ENCODE data around the gene ORMDL1.
"Not testable (repeated sequence)": the region's sequence is repeated elsewhere in the genome, so short reads cannot be mapped to it uniquely, and the experiment has no call there.

Gene ORMDL1

DNA sequence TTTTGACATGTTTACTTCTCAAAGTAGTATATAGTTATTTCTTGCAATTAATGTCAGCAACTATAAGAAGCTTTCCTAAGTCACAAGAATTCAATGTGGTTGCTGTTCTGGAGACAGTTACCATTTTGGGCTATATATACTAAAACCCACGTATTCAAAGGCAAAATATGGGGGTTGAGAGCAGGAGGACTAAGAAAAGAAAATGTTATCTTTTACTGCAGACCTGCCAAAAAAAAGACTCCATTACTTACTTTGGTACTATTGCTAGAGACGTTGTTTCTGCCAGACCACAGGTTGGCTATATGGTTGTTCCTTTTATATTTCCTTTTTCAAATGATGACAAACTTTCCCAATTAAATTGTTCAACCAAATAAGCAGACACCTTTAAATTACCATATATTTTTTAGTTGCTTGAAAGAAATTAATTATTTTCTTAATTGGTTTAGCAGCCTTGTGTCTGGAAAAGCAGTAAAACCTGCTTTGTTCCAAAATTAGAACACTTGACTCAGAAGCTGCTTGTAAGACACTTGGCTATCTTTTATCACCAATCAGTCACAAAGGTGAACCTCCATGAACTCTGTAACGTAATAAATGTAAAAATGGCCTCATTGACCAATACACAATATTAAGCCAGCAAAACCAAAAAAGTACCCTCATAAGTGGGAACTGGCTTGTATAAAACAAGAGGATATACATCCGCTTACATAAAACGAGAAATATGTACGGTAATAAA lies 13.4 kb downstream of the ORMDL1 start:
- DNase-seq, result no peak

- no peak for DNase-seq
Measured at GRCh38 chr2:189763908-189764661, 20.1 kb downstream of the ORMDL1 start.

DNA sequence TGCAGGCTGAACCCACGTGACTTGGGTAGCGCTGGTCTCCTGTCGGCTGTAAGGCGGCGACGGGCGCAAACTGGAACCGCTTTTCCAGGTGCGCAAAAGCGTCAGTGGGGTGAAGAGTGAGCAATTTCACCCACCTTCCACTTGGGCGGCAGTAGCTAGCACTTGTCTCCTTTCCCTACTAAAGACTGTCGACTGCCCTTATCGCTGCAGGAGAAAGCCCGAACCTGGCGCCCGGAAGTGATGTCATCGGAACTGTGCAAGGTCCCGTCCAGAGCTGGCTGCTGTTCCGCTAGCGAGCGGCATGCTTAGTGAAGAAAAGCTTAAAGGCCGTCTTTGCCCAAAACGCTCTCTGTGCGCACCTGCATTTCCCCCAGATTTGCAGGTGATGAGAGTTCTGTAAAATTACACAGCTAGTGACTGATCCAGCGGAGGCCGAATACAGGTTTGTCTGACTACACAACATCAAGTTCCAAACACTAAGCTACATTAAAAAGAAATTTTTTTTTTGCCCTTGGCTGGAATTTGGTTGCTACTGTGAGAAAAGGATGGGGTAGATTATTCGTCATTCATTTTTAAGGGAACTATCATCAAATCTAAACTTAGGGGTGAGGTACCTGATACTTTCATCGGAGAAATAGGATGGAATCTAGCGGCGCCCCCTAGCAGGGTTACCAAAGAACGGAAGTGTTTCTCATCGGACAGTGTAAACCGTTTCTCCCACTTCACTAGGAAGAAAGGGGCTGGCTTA lies 21.4 kb downstream of the ORMDL1 start, which contains the start of gene OSGEPL1:
OSGEPL1 (minus strand) TSS at position 242 of the 748 bp plus-strand sequence. CDS start 1,152 bp downstream, outside the sequence.
- peak; percentile 95 for DNase-seq

- DNase-seq, result no peak
Measured at GRCh38 chr2:189762229-189762550, 21.9 kb downstream of the ORMDL1 start.

DNA sequence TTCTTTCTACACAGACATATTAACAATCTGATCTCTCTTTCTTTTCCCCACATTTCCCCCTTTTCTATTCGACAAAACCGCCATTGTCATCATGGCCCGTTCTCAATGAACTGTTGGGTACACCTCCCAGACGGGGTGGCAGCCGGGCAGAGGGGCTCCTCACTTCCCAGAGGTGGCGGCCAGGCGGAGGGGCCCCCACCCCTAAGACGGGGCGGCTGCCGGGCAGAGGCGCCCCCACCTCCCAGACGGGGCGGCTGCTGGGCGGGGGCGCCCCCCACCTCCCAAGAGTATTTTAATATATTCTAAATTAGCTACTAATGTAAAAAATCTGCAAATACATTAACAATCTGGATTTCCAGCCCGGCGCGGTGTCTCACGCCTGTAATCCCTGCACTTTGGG lies 24.0 kb downstream of the ORMDL1 start:
- not testable (repeated sequence) for DNase-seq

- DNase-seq, result no peak
Measured at GRCh38 chr2:189756311-189756952, 27.7 kb downstream of the ORMDL1 start.

DNA sequence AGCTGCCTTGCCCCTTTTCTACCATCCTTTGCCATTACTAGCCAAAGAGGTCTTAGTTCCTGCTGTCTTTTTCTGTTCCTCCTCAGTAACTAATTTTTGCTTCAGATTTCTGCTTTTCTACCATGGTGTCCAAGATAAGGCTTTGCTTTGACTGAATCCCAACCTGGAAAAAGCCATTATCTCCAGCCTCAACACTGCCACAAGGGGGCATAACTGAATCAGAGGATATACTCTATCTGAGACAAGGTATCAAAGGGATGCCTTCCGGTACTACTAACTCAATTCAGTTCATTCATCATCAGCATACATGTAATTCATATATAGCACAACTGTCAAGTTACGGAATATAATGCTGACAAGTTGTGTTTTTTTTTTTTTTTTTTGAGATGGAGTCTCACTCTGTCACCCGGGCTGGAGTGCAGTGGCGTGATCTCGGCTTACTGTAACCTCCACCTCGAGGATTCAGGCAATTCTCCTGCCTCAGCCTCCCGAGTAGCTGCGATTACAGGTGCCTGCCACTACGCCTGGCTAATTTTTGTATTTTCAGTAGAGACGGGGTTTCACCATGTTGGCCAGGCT lies 33.0 kb downstream of the ORMDL1 start:
- no peak for DNase-seq

- no peak for DNase-seq
Measured at GRCh38 chr2:189729430-189729829, 54.7 kb downstream of the ORMDL1 start.

GRCh38 chr2:189726849-189727248 lies 57.3 kb downstream of the ORMDL1 start:
- no peak for DNase-seq

GRCh38 chr2:189726271-189726670 lies 57.9 kb downstream of the ORMDL1 start:
- no peak for DNase-seq

DNA sequence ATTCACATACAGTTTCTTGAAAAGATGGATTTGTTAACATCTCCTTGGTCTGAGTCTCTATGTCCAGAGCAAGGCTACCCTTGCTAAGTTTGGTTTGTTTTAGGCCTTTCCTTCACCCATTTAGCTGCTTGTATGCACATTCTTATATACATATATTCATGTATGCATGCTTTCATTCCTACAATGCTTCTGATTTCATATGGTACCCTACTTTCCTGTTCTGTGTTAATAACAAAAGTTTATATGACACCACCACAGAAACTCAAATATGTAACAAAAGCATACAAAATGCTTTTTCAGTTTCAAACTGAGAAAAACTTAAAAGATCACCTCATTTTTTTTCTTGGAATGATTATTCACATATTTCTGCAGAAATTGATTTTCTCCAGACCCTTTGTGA lies 60.9 kb downstream of the ORMDL1 start:
- no peak for DNase-seq
